ENCODE results near the gene ERMAP. TPM values are rescaled to one million over a fixed set of nuclear protein-coding genes. Genes with fewer than 3 reads are reported as not detected.
A peak's percentile ranks its signal among the peaks of the same experiment; 100 is the strongest.

Gene ERMAP, protein sequence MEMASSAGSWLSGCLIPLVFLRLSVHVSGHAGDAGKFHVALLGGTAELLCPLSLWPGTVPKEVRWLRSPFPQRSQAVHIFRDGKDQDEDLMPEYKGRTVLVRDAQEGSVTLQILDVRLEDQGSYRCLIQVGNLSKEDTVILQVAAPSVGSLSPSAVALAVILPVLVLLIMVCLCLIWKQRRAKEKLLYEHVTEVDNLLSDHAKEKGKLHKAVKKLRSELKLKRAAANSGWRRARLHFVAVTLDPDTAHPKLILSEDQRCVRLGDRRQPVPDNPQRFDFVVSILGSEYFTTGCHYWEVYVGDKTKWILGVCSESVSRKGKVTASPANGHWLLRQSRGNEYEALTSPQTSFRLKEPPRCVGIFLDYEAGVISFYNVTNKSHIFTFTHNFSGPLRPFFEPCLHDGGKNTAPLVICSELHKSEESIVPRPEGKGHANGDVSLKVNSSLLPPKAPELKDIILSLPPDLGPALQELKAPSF
- total RNA-seq (2021; fragmentation: NEBNext Ultra II Directional; extraction: Animal tissue kit (Norgen Biotek cat#: 25700)) = 3.9 and 5.0 TPM in 2 replicates
- polyA plus RNA-seq (2011; rRNA removed) = 2.2 and 2.5 TPM in 2 replicates
- 3.5 TPM for polyA plus RNA-seq (2011; cell fraction: cytosol; rRNA removed)
- polyA plus RNA-seq (2011; cell fraction: nucleus; rRNA removed) = 3.7 TPM
- 2.8 to 3.2 TPM (median 2.9 TPM) in 4 replicates for polyA plus RNA-seq (2012, experiment 1 of 2)
- polyA plus RNA-seq (2012, experiment 2 of 2) = 0.51 TPM
- polyA plus RNA-seq (2013, experiment 1 of 2) = 2.6 TPM
- 2.6 TPM for polyA plus RNA-seq (2013, experiment 2 of 2)
- 2.4 and 3.5 TPM in 2 replicates for polyA minus RNA-seq (2011; rRNA and poly(A)+ RNA removed)
- 2.6 TPM for polyA minus RNA-seq (2011; cell fraction: cytosol; rRNA and poly(A)+ RNA removed)
- polyA minus RNA-seq (2011; cell fraction: nucleus; rRNA and poly(A)+ RNA removed) = 3.4 TPM
- long read RNA-seq, experiment 1, partial matches to known transcripts = 1 of 3 reads
- long read RNA-seq, experiment 1, other reads (novel, unspliced or antisense) = 2 of 3 reads
- long read RNA-seq, experiment 2, partial matches to known transcripts = 0 of 2 reads
- long read RNA-seq, experiment 2, other reads (novel, unspliced or antisense) = 1 of 2 reads

DNA sequence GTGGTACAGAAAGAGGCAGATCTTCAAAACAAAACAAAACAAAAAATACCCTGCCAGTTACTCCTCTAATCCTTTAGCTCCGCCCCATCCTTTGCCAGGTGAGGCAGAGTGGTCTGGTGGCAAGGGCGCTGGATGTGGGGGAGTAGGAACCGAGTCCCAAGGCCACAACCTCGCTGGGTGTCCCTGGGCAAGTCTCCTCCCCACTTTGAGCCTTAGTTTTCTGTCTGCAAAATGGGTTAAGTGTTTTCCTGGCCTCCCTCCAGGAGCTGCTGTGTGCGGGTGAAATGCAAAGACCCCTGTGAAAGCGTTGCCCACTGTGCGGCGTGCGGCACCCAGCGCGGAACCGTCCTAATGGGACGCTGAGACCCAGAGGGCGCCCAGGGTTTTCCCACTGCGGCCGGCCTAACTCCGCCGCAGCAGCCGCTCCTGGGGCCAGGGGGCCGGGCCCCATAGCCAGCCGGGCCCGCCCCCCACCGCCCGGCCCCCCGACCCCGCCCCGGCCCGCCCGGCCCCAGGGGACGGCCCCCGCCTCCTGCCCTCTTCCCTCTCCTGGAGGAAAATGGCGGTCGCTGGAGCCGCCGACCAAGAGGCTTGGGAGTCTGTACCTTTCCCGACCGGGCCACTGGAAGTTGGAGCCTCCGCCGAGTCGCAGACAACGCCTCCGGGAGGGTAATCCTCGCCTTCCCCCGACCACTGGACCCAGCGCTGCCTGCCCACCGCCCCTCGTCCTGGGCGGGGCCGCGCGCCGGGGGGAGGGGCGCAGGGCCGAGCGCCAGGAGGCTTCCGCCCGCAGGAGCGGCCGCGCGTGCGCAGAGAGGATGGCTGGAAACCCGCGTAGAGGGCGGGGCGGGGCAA, at the start of gene ERMAP, which contains the start of gene SVBP:
Gene ERMAP (plus strand): TSS at position 538 of the 855 bp plus-strand sequence. CDS start 13,327 bp downstream, outside the sequence.
Gene SVBP (minus strand): TSS at position 813 of the 855 bp plus-strand sequence. CDS start 853 bp downstream, outside the sequence.
- H3K4me2 ChIP-seq (ENCODE audit: insufficient read depth in 1 of 2, low read depth in 2 of 2, low read length in 2 of 2) = peak within 1 kb of the TSS; percentile 74 to 83
- no peak within 1 kb of the TSS for H3K4ac ChIP-seq (replicated peaks; ENCODE audit: insufficient read length, low read depth, low read length)
- no peak within 1 kb of the TSS for H2BK120ac ChIP-seq (replicated peaks; ENCODE audit: low read depth, low read length)
- POLR2A ChIA-PET (ENCODE audit: partially characterized antibody) = interaction anchor here (0.6 to 3.8 kb wide), 20 partner anchors 9 to 551 kb away, joined by 3 to 17 read pairs (median 4); partner anchors contain the start of genes ELOVL1 and ZNF691
- peak within 1 kb of the TSS; percentile 87 for H4K5ac ChIP-seq (ENCODE audit: insufficient read length, low read depth, low read length)
- no peaks in the 10 kb centered on the region for H3K9me3 ChIP-seq (ENCODE audit: insufficient read depth in 2 of 2, low read depth in 1 of 2, low read length in 1 of 2)
- no peak within 1 kb of the TSS for H3K14ac ChIP-seq (ENCODE audit: insufficient read length)
- H2BK15ac ChIP-seq (ENCODE audit: low read length) = no peak within 1 kb of the TSS
- peaks cover 6% of the 10 kb centered on the region; the same call in 1 of the 2 replicates for H3K23me2 ChIP-seq (ENCODE audit: low read depth, low read length)
- H4K20me1 ChIP-seq (replicated peaks in 1 of 2; ENCODE audit: control insufficient read depth in 1 of 2, insufficient read depth in 2 of 2, low read length in 2 of 2) = peaks cover 0 to 2% of the 10 kb centered on the region in 2 experiments
- H2BK12ac ChIP-seq (ENCODE audit: low read depth, low read length) = no peak within 1 kb of the TSS
- FAIRE-seq (no peak), DNase-seq (ENCODE audit: low read depth in 1 of 2, low spot score in 2 of 2) (peak; percentile 44 to 98)
- H3K36me3 ChIP-seq (ENCODE audit: control insufficient read depth in 2 of 4, insufficient read depth in 4 of 4, low read length in 3 of 4) = no peaks in the 10 kb centered on the region; a peak in 1 of 8 replicates
- peak within 1 kb of the TSS; percentile 100 for H3K18ac ChIP-seq (ENCODE audit: extremely low read depth, low read length)
- no peak within 1 kb of the TSS for H4K91ac ChIP-seq (replicated peaks; ENCODE audit: insufficient read length, low read length)
- H3K23ac ChIP-seq (ENCODE audit: insufficient read length) = no peak within 1 kb of the TSS
- peaks cover 3 to 10% (median 5%) of the 10 kb centered on the region in 4 experiments; a peak in 6 of 7 replicates for H3K4me1 ChIP-seq (replicated peaks in 1 of 4; ENCODE audit: control insufficient read depth in 3 of 4, insufficient read depth in 4 of 4, low read length in 3 of 4)
- peak within 1 kb of the TSS; percentile 81 to 96 (median 87) for H3K9ac ChIP-seq (replicated peaks in 1 of 4; ENCODE audit: extremely low read depth in 1 of 4, low read depth in 3 of 4, low read length in 3 of 4)
- no peak within 1 kb of the TSS for H2AK5ac ChIP-seq (ENCODE audit: low read depth, low read length)
- H4K8ac ChIP-seq (ENCODE audit: extremely low read depth, insufficient read depth, low read length) = peak within 1 kb of the TSS; percentile 98; the same call in 1 of the 2 replicates
- H2AFZ ChIP-seq (ENCODE audit: low read length) = peak within 1 kb of the TSS; percentile 81; the same call in 1 of the 2 replicates
- H2BK5ac ChIP-seq (ENCODE audit: low read depth, low read length) = peak within 1 kb of the TSS; percentile 94
- 2% methylated on average over 33 of the region's 66 CpGs; no CpG with 5 or more reads in 1 of the 2 experiments for WGBS, 2 experiments (ENCODE audit: extremely low coverage in 1 of 2, insufficient coverage in 1 of 2, insufficient read length in 1 of 2, insufficient replicate concordance in 2 of 2, low coverage in 1 of 2, low lambda C conversion rate in 2 of 2, missing lambda C conversion rate in 1 of 2)
- H3K79me2 ChIP-seq (ENCODE audit: control insufficient read depth in 1 of 2, insufficient read depth in 2 of 2, low read length in 2 of 2) = no peaks in the 10 kb centered on the region
- no peaks in the 10 kb centered on the region for H3K27me3 ChIP-seq (replicated peaks in 1 of 4; ENCODE audit: control insufficient read depth in 3 of 4, extremely low read depth in 1 of 4, insufficient read depth in 3 of 4, low read length in 3 of 4)
- CTCF ChIA-PET (ENCODE audit: partially characterized antibody) = interaction anchor here (0.7 to 1.6 kb wide), 8 partner anchors 12 to 349 kb away, joined by 3 to 7 read pairs (median 3); partner anchors contain the start of genes C1orf50, P3H1 and ZNF691
- H3K56ac ChIP-seq (replicated peaks; ENCODE audit: insufficient read length, low read depth, low read length) = peak within 1 kb of the TSS; percentile 52
- H3K4me3 ChIP-seq (ENCODE audit: extremely low read depth in 1 of 4, insufficient read depth in 2 of 4, low read depth in 3 of 4, low read length in 4 of 4) = peak within 1 kb of the TSS; percentile 62 to 81 (median 69)
- no peaks in the 10 kb centered on the region; the same call in 1 of the 2 replicates for H3K79me1 ChIP-seq (ENCODE audit: low read depth, low read length)
- peak within 1 kb of the TSS; percentile 98; the same call in 1 of the 2 replicates for H3K27ac ChIP-seq (ENCODE audit: low read depth, low read length)
- H2BK20ac ChIP-seq (ENCODE audit: low read length) = no peak within 1 kb of the TSS
- 0 out of 2 replicates have a peak, but pooled peaks have one; percentile 67 for TF ChIP-seq GTF2F1 (IDR thresholded peaks at IDR 0.05; ENCODE audit: borderline replicate concordance, low read depth, low read length)
- peak; percentile 51 for TF ChIP-seq KDM4A (IDR thresholded peaks at IDR 0.05; ENCODE audit: low read depth, low read length, severe bottlenecking)
- no peak for TF ChIP-seq SAP30 (IDR thresholded peaks at IDR 0.05; ENCODE audit: insufficient read depth, insufficient replicate concordance, low read length)
- TF ChIP-seq, protein P1, sequence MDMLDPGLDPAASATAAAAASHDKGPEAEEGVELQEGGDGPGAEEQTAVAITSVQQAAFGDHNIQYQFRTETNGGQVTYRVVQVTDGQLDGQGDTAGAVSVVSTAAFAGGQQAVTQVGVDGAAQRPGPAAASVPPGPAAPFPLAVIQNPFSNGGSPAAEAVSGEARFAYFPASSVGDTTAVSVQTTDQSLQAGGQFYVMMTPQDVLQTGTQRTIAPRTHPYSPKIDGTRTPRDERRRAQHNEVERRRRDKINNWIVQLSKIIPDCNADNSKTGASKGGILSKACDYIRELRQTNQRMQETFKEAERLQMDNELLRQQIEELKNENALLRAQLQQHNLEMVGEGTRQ (IDR thresholded peaks at IDR 0.05; ENCODE audit: low read length) = no peak

Data from H1 (cell line).